HEK293 (cell line): Measurements from ENCODE around the gene TGM6.

Experiments
- CTCF ChIA-PET: fragments of 350-600 bp; formaldehyde crosslinking; extraction: SDS; loops from one replicate; lab custom pipeline; 2021; ENCODE audit warnings: antibody characterized with exemption; lab: Yijun Ruan, JAX
- POLR2A ChIA-PET: fragments of 300-600 bp; formaldehyde crosslinking; extraction: SDS; loops from one replicate; lab custom pipeline; 2020; ENCODE audit warnings: antibody characterized with exemption, inconsistent platforms; lab: Yijun Ruan, JAX
- H3K27ac ChIP-seq: fragments of 200-500 bp; sonication (Bioruptor generic); 2 replicates; pipeline ENCODE4 v1.5.1; 2014; ENCODE audit warnings: low read depth, low read length, control low read depth, inconsistent platforms; ENCODE audit errors: extremely low read depth
- H3K36me3 ChIP-seq, 2 experiments: fragments of 200-500 bp in 1 of 2; sonication (Bioruptor generic) in 1 of 2; 1 replicate in 1 of 2; 2 replicates in 1 of 2; pipeline ENCODE4 v1.5.1; 2014 to 2017; ENCODE audit warnings: inconsistent platforms in 2 of 2, low read length in 2 of 2; ENCODE audit not compliant: control insufficient read depth in 2 of 2, insufficient read depth in 1 of 2
- H3K4me1 ChIP-seq: fragments of 200-500 bp; sonication (Bioruptor generic); 2 replicates; pipeline ENCODE4 v1.5.1; 2014; ENCODE audit warnings: mild to moderate bottlenecking, low read length, inconsistent platforms; ENCODE audit not compliant: control insufficient read depth, insufficient read depth
- H3K4me3 ChIP-seq: 2 replicates; pipeline ENCODE4 v1.5.1; 2011; ENCODE audit warnings: low read depth, mild to moderate bottlenecking, control low read depth, low read length, moderate library complexity
- H3K9me3 ChIP-seq: fragments of 200-500 bp; sonication (Bioruptor generic); 2 replicates; pipeline ENCODE4 v1.5.1; 2014; ENCODE audit warnings: low read depth, low read length, inconsistent platforms; ENCODE audit not compliant: control insufficient read depth, insufficient read depth
- HOXA7 ChIP-seq: sonication (generic); formaldehyde crosslinking; IDR thresholded peaks from 2 replicates; pipeline ENCODE4 v1.8.1; 2022; ENCODE audit warnings: missing genetic modification reagents, borderline replicate concordance
- IKZF3 ChIP-seq: fragments of 450-650 bp; IDR thresholded peaks from 2 replicates; pipeline ENCODE4 v1.5.0; 2018; ENCODE audit warnings: missing biosample characterization, mild to moderate bottlenecking, missing genetic modification characterization, moderate library complexity
- KLF1 ChIP-seq: fragments of 450-650 bp; formaldehyde crosslinking; IDR thresholded peaks from 2 replicates; pipeline ENCODE4 v1.5.1; 2016; ENCODE audit warnings: missing biosample characterization, missing genetic modification characterization
- PBX3 ChIP-seq: sonication (generic); formaldehyde crosslinking; IDR thresholded peaks from 2 replicates; pipeline ENCODE4 v1.8.1; 2022; ENCODE audit warnings: mild to moderate bottlenecking, moderate library complexity, missing genetic modification reagents
- PRDM4 ChIP-seq: fragments of 450-650 bp; formaldehyde crosslinking; IDR thresholded peaks from 2 replicates; pipeline ENCODE4 v1.5.1; 2017; ENCODE audit warnings: missing biosample characterization, missing genetic modification characterization
- SETDB1 ChIP-seq: IDR thresholded peaks from one replicate; pipeline ENCODE4 v1.6.1; 2017; ENCODE audit warnings: mild to moderate bottlenecking, low read length, moderate library complexity, mixed read lengths; ENCODE audit not compliant: insufficient read length
- ZBTB11 ChIP-seq: fragments of 450-650 bp; formaldehyde crosslinking; conservative IDR thresholded peaks from 2 replicates; pipeline ENCODE4 v1.5.1; 2016; ENCODE audit warnings: low read depth, missing biosample characterization, missing genetic modification characterization
- ZBTB17 ChIP-seq: fragments of 450-650 bp; formaldehyde crosslinking; IDR thresholded peaks from 2 replicates; pipeline ENCODE4 v1.5.1; 2016; ENCODE audit warnings: missing biosample characterization, missing genetic modification characterization
- ZNF10 ChIP-seq: fragments of 450-650 bp; formaldehyde crosslinking; IDR thresholded peaks from 2 replicates; pipeline ENCODE4 v1.5.1; 2017; ENCODE audit warnings: missing biosample characterization, missing genetic modification characterization
- ZNF174 ChIP-seq: fragments of 450-650 bp; formaldehyde crosslinking; IDR thresholded peaks from 2 replicates; pipeline ENCODE4 v1.5.0; 2017; ENCODE audit warnings: missing biosample characterization, mild to moderate bottlenecking, missing genetic modification characterization
- ZNF211 ChIP-seq: fragments of 450-650 bp; formaldehyde crosslinking; IDR thresholded peaks from 2 replicates; pipeline ENCODE4 v1.5.1; 2016; ENCODE audit warnings: low read depth, missing biosample characterization, missing genetic modification characterization
- ZNF221 ChIP-seq: fragments of 450-650 bp; formaldehyde crosslinking; IDR thresholded peaks from 2 replicates; pipeline ENCODE4 v1.5.1; 2017; ENCODE audit warnings: missing biosample characterization, missing genetic modification characterization, borderline replicate concordance
- ZNF302 ChIP-seq: fragments of 450-650 bp; formaldehyde crosslinking; IDR thresholded peaks from 2 replicates; pipeline ENCODE4 v1.5.1; 2016; ENCODE audit warnings: missing biosample characterization, missing genetic modification characterization, low read depth
- ZNF335 ChIP-seq: fragments of 450-650 bp; formaldehyde crosslinking; conservative IDR thresholded peaks from 2 replicates; pipeline ENCODE4 v1.5.1; 2016; ENCODE audit warnings: missing biosample characterization, missing genetic modification characterization
- ZNF37A ChIP-seq: fragments of 450-650 bp; IDR thresholded peaks from 2 replicates; pipeline ENCODE4 v1.5.1; 2018; ENCODE audit warnings: missing biosample characterization, missing genetic modification characterization
- ZNF398 ChIP-seq: fragments of 450-650 bp; formaldehyde crosslinking; IDR thresholded peaks from 2 replicates; pipeline ENCODE4 v1.5.1; 2017; ENCODE audit warnings: missing biosample characterization, missing genetic modification characterization
- ZNF701 ChIP-seq: fragments of 450-650 bp; formaldehyde crosslinking; IDR thresholded peaks from 2 replicates; pipeline ENCODE4 v1.5.1; 2016; ENCODE audit warnings: missing biosample characterization, missing genetic modification characterization
- ZNF704 ChIP-seq: fragments of 450-650 bp; formaldehyde crosslinking; IDR thresholded peaks from 2 replicates; pipeline ENCODE4 v1.5.1; 2016; ENCODE audit warnings: missing biosample characterization, missing genetic modification characterization
- ZNF837 ChIP-seq: fragments of 450-650 bp; formaldehyde crosslinking; IDR thresholded peaks from 2 replicates; pipeline ENCODE4 v1.5.1; 2016; ENCODE audit warnings: missing biosample characterization, missing genetic modification characterization
- ZSCAN4 ChIP-seq: fragments of 450-650 bp; formaldehyde crosslinking; IDR thresholded peaks from 2 replicates; pipeline ENCODE4 v1.5.1; 2017; ENCODE audit warnings: missing biosample characterization, missing genetic modification characterization
- ZXDB ChIP-seq: fragments of 450-650 bp; formaldehyde crosslinking; IDR thresholded peaks from 2 replicates; pipeline ENCODE4 v1.5.1; 2016; ENCODE audit warnings: missing biosample characterization, missing genetic modification characterization

Gene TGM6

GRCh38 chr20:2340136-2340535 lies 40.6 kb upstream of the TGM6 start (continued):
- TF ChIP-seq ZBTB17 (tag by site-specific recombination): no peak
- TF ChIP-seq ZBTB11 (tag by site-specific recombination): no peak
- TF ChIP-seq ZNF837: no peak
- no peak for TF ChIP-seq PBX3 (CRISPR knock-in tag)
- no peak for TF ChIP-seq IKZF3 (tag by site-specific recombination)

DNA sequence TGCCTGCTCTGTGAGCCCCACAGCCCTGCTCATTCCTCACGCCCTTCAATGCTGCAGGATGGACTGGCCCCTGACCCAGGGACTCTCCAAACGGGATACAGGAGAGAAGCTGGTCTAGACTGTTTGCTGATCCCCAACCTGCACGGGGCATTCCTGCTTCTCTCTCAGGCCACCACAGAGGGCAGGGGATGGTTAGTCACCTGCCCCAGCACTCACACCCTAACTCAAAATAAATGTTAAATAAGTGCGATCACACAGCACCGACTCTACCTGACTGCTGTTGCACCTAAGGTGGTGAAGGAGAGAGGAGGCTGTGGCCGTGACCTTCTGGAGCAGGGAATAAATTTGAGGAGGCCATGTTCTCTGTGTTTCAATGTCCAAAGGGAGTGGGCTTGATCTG lies 39.9 kb upstream of the TGM6 start:
- TF ChIP-seq ZSCAN4 (tag by site-specific recombination) (no peak), IKZF3 (tag by site-specific recombination) (no peak), ZNF37A (tag by site-specific recombination) (no peak), ZNF704 (tag by site-specific recombination) (no peak)
- Histone ChIP-seq H3K4me1 (no peaks in the 10 kb centered on the region), H3K36me3 (no peaks in the 10 kb centered on the region), H3K27ac (no peak overlapping the region), H3K4me3 (no peak overlapping the region), H3K9me3 (no peaks in the 10 kb centered on the region)
- ChIA-PET POLR2A (no interaction called here), CTCF (no interaction called here)

GRCh38 chr20:2341336-2341735 lies 39.4 kb upstream of the TGM6 start:
- ChIA-PET POLR2A (no interaction called here), CTCF (interaction anchor here (0.7 kb wide), 1 partner anchor 774 kb away, joined by 4 read pairs; no protein-coding TSS in a partner anchor)
- H3K4me1 ChIP-seq: no peaks in the 10 kb centered on the region
- no peak overlapping the region for H3K27ac ChIP-seq
- no peaks in the 10 kb centered on the region for H3K36me3 ChIP-seq
- H3K9me3 ChIP-seq: no peaks in the 10 kb centered on the region
- no peak overlapping the region for H3K4me3 ChIP-seq
- TF ChIP-seq PRDM4: no peak
- no peak for TF ChIP-seq ZNF302 (tag by site-specific recombination)
- no peak for TF ChIP-seq ZNF211 (tag by site-specific recombination)
- TF ChIP-seq ZNF335 (tag by site-specific recombination): no peak
- TF ChIP-seq SETDB1: no peak
- TF ChIP-seq HOXA7 (CRISPR knock-in tag): no peak
- no peak for TF ChIP-seq ZNF221 (tag by site-specific recombination)
- no peak for TF ChIP-seq ZNF10 (tag by site-specific recombination)
- no peak for TF ChIP-seq ZXDB (tag by site-specific recombination)
- TF ChIP-seq KLF1: no peak
- no peak for TF ChIP-seq ZNF174
- no peak for TF ChIP-seq ZNF701 (tag by site-specific recombination)
- no peak for TF ChIP-seq ZNF398 (tag by site-specific recombination)
